HepG2 (cell line): ENCODE data around the gene SETD2. TPM values are rescaled to one million over a fixed set of nuclear protein-coding genes. Genes with fewer than 3 reads are reported as not detected.

Experiments
- PLSCR1 ChIP-seq: sonication (generic); formaldehyde crosslinking; IDR thresholded peaks from 2 replicates; pipeline ENCODE4 v1.5.0; 2020; ENCODE audit warnings: missing genetic modification reagents, mild to moderate bottlenecking, borderline replicate concordance
- ZHX1 ChIP-seq: sonication (generic); formaldehyde crosslinking; IDR thresholded peaks from 2 replicates; pipeline ENCODE4 v1.8.1; 2022; ENCODE audit warnings: low read depth, mild to moderate bottlenecking, missing genetic modification reagents
- ZNF318 ChIP-seq: sonication (generic); formaldehyde crosslinking; IDR thresholded peaks from 2 replicates; pipeline ENCODE4 v1.4.0; 2020; ENCODE audit warnings: mild to moderate bottlenecking, missing genetic modification reagents
- ZNF800 ChIP-seq: sonication (generic); formaldehyde crosslinking; IDR thresholded peaks from 2 replicates; pipeline ENCODE4 v1.4.0; 2020; ENCODE audit warnings: missing genetic modification reagents
- polyA plus RNA-seq, 8 experiments: library from polyadenylated mRNA; depleted of rRNA in 3 of 8; stranded (reverse) in 7 of 8; unstranded in 1 of 8; fragments of >200 nt; fragmentation: Illumina TruSeq in 4 of 8; extraction: Trizol in 4 of 8; gene quantifications; 2 replicates each; pipeline versions ENCODE4 v1.2.1 to v1.2.3, GENCODE V29; 2011 to 2016; ENCODE audit warnings: low read depth in 4 of 8, missing spikeins in 1 of 8, mixed read lengths in 1 of 8; ENCODE audit not compliant: insufficient read depth in 1 of 8
- total RNA-seq, 5 experiments: library from RNA; depleted of rRNA; stranded (reverse); fragments of >200 nt; fragmentation: Illumina TruSeq; extraction: Trizol; gene quantifications; 2 replicates each; pipeline ENCODE4 v1.2.3, GENCODE V29; 2016; ENCODE audit warnings: low read depth in 1 of 5

SETD2 gene
- total and polyA plus RNA-seq, 2 of the 13 experiments (the other 11 are each of a cell fraction or from before 2014, with no cell fraction given) = 14.2 to 24.2 TPM

- TF ChIP-seq PLSCR1 (CRISPR knock-in tag) (0 out of 2 replicates have a peak, but pooled peaks have one; percentile 47), ZNF318 (no peak), ZHX1 (CRISPR knock-in tag) (no peak), ZNF800 (CRISPR knock-in tag) (no peak; the same call in 1 of the 2 replicates)
Observed at GRCh38 chr3:47164007-47164881, at the start of gene SETD2 (continued).
